Keratinocyte (primary cell): ENCODE data around the gene NHLRC1. TPM values are rescaled to one million over a fixed set of nuclear protein-coding genes. Genes with fewer than 3 reads are reported as not detected.

Experiments
- DNase-seq: peaks from one replicate; pipeline ENCODE4 v3.0.0-alpha.2; 2011; ENCODE audit warnings: low read depth, missing footprints, low spot score
- FAIRE-seq: peaks from 2 replicates; lab custom pipeline; 2011; peaks lifted over from hg19 to GRCh38; lab: Jason Lieb, UNC
- H2AFZ ChIP-seq: 2 replicates; pipeline ENCODE4 v1.6.0; 2012; ENCODE audit warnings: low read length, control low read depth, inconsistent platforms; ENCODE audit not compliant: control insufficient read depth
- H3K27ac ChIP-seq: 2 replicates; pipeline ENCODE4 v1.5.1; 2011; ENCODE audit warnings: low read length; ENCODE audit not compliant: control insufficient read depth, insufficient read depth
- H3K27me3 ChIP-seq: 3 replicates; pipeline ENCODE4 v1.6.0; 2011; ENCODE audit warnings: low read length; ENCODE audit not compliant: control insufficient read depth, insufficient read depth; ENCODE audit errors: extremely low read depth
- H3K36me3 ChIP-seq, 2 experiments: 2 replicates in 1 of 2; 3 replicates in 1 of 2; pipeline ENCODE4 v1.5.1; 2011; ENCODE audit warnings: low read length in 2 of 2, mild to moderate bottlenecking in 1 of 2; ENCODE audit not compliant: control insufficient read depth in 2 of 2, insufficient read depth in 2 of 2; ENCODE audit errors: extremely low read depth in 1 of 2
- H3K4me1 ChIP-seq: 3 replicates; pipeline ENCODE4 v1.5.1; 2011; ENCODE audit warnings: low read length; ENCODE audit not compliant: control insufficient read depth, insufficient read depth; ENCODE audit errors: extremely low read depth
- H3K4me2 ChIP-seq: 3 replicates; pipeline ENCODE4 v1.6.0; 2011; ENCODE audit warnings: low read depth, low read length; ENCODE audit not compliant: control insufficient read depth, insufficient read depth; ENCODE audit errors: extremely low read depth
- H3K4me3 ChIP-seq, 3 experiments: fragments of 200-600 bp in 1 of 3; sonication (generic) in 1 of 3; 2 replicates in 2 of 3; 3 replicates in 1 of 3; pipeline ENCODE4 v1.5.1; 2011 to 2016; ENCODE audit warnings: low read length in 3 of 3, mild to moderate bottlenecking in 3 of 3, control low read depth in 2 of 3, inconsistent platforms in 1 of 3, low read depth in 1 of 3, mixed read lengths in 1 of 3, mixed run types in 1 of 3, moderate library complexity in 1 of 3; ENCODE audit not compliant: control insufficient read depth in 2 of 3, insufficient read depth in 2 of 3; ENCODE audit errors: extremely low read depth in 1 of 3
- H3K79me2 ChIP-seq: 2 replicates; pipeline ENCODE4 v1.6.0; 2012; ENCODE audit warnings: low read length; ENCODE audit not compliant: control insufficient read depth, insufficient read depth
- H3K9ac ChIP-seq: 3 replicates; pipeline ENCODE4 v1.6.0; 2011; ENCODE audit warnings: low read length; ENCODE audit not compliant: control insufficient read depth, insufficient read depth; ENCODE audit errors: extremely low read depth
- H3K9me1 ChIP-seq: 3 replicates; pipeline ENCODE4 v1.6.0; 2011; ENCODE audit warnings: low read length; ENCODE audit not compliant: control insufficient read depth, insufficient read depth; ENCODE audit errors: extremely low read depth
- H3K9me3 ChIP-seq: 2 replicates; pipeline ENCODE4 v1.5.1; 2012; ENCODE audit warnings: low read depth, low read length; ENCODE audit not compliant: control insufficient read depth
- H4K20me1 ChIP-seq: 3 replicates; pipeline ENCODE4 v1.6.0; 2011; ENCODE audit warnings: low read length; ENCODE audit not compliant: control insufficient read depth, insufficient read depth; ENCODE audit errors: extremely low read depth
- CTCF ChIP-seq, 3 experiments: IDR thresholded peaks in 1 of 3; conservative IDR thresholded peaks in 1 of 3; optimal IDR thresholded peaks in 1 of 3; 2 replicates in 2 of 3; 3 replicates in 1 of 3; pipeline versions ENCODE3 to v1.5.1; 2011; ENCODE audit warnings: low read length in 3 of 3, mild to moderate bottlenecking in 3 of 3, moderate library complexity in 2 of 3, control low read depth in 1 of 3, inconsistent platforms in 1 of 3; ENCODE audit not compliant: insufficient read depth in 2 of 3; ENCODE audit errors: extremely low read depth in 1 of 3
- EZH2 ChIP-seq: IDR thresholded peaks from one replicate; pipeline ENCODE4 v1.6.1; 2012; ENCODE audit warnings: inconsistent platforms, mild to moderate bottlenecking, low read length, moderate library complexity
- dilution Hi-C: fragments of 300-500 bp; cut with MboI; formaldehyde crosslinking; loops from one replicate; pipeline ENCODE4 v1.7.0; 2020; ENCODE audit warnings: low sequenced_read_pairs; ENCODE audit not compliant: extremely low pct_ligation_motif_present
- polyA plus RNA-seq, 5 experiments: library from polyadenylated mRNA; depleted of rRNA in 3 of 5; stranded (reverse) in 3 of 5; stranded (forward) in 1 of 5; unstranded in 1 of 5; fragments of >200 nt; gene quantifications; 1 replicate in 1 of 5; 2 replicates in 3 of 5; 3 replicates in 1 of 5; pipeline versions ENCODE4 v1.2.1 to v1.2.3, GENCODE V29; 2011 to 2012; ENCODE audit warnings: missing spikeins in 2 of 5, low read depth in 1 of 5, low replicate concordance in 1 of 5

Gene NHLRC1
- polyA plus RNA-seq, 1 donor (not counting 4 experiments of a cell fraction or from before 2014, with no cell fraction given), result 1.2 TPM

GRCh38 chr6:18161431-18161830 lies 39.0 kb upstream of the NHLRC1 start:
- Histone ChIP-seq H2AFZ (no peak overlapping the region), H3K9me3 (no peaks in the 10 kb centered on the region), H3K9ac (no peak overlapping the region), H3K4me3 (no peak overlapping the region), H3K4me2 (no peak overlapping the region), H3K27ac (peak overlapping the region; percentile 25), H3K4me1 (peaks cover 4% of the 10 kb centered on the region), H3K27me3 (no peaks in the 10 kb centered on the region), H3K9me1 (no peaks in the 10 kb centered on the region), H3K79me2 (no peaks in the 10 kb centered on the region), H3K36me3 (peaks cover 3 to 11% of the 10 kb centered on the region in 2 experiments), H4K20me1 (no peaks in the 10 kb centered on the region)
- TF ChIP-seq EZH2, result no peak
- TF ChIP-seq CTCF (optimal IDR thresholded peaks at IDR 0.05 in 1 of 3, IDR thresholded peaks at IDR 0.05 in 1 of 3, conservative IDR thresholded peaks at IDR 0.05 in 1 of 3; ENCODE audit: extremely low read depth in 1 of 3, insufficient read depth in 2 of 3, low read length in 3 of 3), result no peak
- dilution Hi-C loops, result no loop called here
- DNase-seq (no peak), FAIRE-seq (no peak)

DNA sequence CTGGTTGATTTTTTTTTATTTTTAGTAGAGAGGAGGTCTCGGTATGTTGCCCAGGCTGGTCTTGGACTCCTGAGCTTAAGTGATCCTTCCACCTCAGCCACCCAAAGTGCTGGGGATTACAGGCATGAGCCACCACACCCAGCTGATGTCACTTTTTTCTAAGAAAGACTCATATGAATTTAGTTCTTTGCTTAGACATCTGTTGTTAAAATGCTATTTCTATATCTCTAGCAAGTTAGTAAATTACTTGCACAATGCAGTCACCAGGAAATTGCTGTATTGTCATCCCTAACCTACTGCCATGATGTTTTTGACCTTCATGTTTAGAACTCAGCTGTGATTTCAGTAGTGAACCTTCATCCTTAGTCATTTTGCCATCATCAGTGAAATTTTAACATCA lies 38.4 kb upstream of the NHLRC1 start:
- Histone ChIP-seq H3K9me1 (no peaks in the 10 kb centered on the region), H3K9me3 (no peaks in the 10 kb centered on the region), H3K27me3 (no peaks in the 10 kb centered on the region), H3K27ac (peak overlapping the region; percentile 25), H3K4me2 (no peak overlapping the region), H3K79me2 (no peaks in the 10 kb centered on the region), H3K4me1 (peaks cover 8% of the 10 kb centered on the region), H4K20me1 (no peaks in the 10 kb centered on the region), H3K36me3 (peaks cover 3 to 7% of the 10 kb centered on the region in 2 experiments), H2AFZ (no peak overlapping the region), H3K9ac (no peak overlapping the region), H3K4me3 (no peak overlapping the region)
- dilution Hi-C loops, result no loop called here
- no peak for FAIRE-seq
- no peak for DNase-seq
- TF ChIP-seq EZH2 (no peak), CTCF (optimal IDR thresholded peaks at IDR 0.05 in 1 of 3, IDR thresholded peaks at IDR 0.05 in 1 of 3, conservative IDR thresholded peaks at IDR 0.05 in 1 of 3; ENCODE audit: extremely low read depth in 1 of 3, insufficient read depth in 2 of 3, low read length in 3 of 3) (no peak)
